Retina (tissue), 1 donor: ENCODE results near the gene CCL25.
"Not testable (repeated sequence)": the region's sequence is repeated elsewhere in the genome, so short reads cannot be mapped to it uniquely, and the experiment has no call there.

Experiments
- DNase-seq: peaks from one replicate; pipeline ENCODE4 v3.0.0-alpha.2; 2016

CCL25 gene

GRCh38 chr19:8087876-8088275, 35.3 kb downstream of the CCL25 start:
- DNase-seq, result no peak

DNA sequence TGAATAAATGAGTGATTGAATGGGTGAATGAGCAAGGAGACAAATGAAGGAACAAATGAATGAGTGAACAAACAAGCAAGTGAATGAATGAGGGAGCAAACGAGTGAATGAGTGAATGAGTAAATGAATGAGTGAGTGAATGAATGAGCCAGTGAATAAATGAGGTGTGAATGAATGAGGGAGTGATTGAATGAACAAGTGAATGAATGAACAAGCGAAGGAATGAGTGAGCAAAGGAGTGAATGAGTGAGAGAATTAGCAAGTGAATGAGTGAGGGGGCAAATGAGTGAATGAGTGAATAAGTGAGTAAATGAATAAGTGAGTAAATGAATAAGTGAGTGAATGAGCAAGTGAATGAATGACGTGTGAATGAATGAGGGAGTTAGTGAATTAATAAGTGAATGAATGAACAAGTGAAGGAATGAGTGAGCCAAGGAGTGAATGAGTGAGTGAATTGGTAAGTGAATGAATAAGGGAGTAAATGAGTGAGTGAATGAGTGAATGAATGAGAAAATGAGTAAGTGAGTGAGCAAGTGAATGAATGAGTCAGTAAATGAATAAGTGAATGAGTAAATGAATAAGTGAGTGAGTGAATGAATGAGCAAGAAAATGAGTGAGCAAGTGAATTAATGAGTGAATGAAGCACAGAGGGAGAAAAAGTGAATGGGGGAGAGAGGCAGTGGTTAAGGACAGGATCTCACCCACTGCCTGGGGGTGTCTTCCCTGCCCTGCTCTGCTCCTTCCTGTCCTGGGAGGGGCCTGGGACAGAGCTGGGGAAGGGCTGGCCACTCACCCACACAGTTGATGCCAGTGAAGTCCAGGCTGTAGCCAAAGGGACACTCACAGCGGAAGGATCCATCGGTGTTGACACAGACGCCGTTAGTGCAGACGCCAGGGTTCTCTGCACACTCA, 36.4 kb downstream of the CCL25 start:
- DNase-seq, result no peak

- no peak for DNase-seq
These were observed 37.4 kb downstream of the CCL25 start for GRCh38 chr19:8089664-8090601.

- no peak for DNase-seq
These were observed 38.4 kb downstream of the CCL25 start for GRCh38 chr19:8090950-8091349.

DNA sequence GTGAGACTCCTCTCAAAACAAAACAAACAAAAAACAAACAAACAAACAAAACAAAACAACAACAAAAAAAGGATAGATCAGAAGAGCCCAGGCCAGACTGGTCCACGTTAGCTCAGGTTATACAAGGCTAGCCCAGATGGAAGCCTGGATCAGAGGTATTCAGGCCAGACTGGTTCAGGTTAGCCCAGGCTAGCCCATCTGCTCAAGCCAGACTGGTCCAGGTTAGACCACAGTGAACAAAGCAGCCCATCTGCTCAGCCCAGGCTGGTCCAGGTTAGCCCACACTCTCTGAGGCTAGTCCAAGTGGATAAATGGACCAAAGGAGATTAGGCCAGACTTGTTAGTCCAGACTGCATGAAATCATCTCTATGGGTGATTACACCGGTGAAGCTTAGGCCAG, 41.2 kb downstream of the CCL25 start:
- no peak for DNase-seq

DNA sequence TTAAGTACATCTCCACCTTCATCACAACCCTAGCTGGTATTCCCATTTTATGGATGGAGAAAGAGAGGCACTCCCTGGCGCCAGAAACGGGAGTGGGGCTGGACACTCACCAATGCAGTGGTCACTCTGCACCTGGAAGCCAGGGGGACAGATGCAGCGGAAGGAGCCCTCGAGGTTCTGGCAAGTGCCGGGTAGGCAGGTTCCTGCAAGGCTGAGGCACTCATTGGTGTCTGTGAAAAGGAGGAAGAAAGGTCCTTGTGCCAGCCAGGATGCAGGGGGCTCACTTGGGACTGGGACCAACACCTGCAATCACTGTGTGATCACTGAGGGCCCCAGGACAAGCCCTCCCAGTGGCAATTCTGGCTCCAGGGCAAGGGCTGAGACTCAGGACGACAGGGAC, 41.8 kb downstream of the CCL25 start:
- no peak for DNase-seq

- no peak for DNase-seq
These were observed 42.9 kb downstream of the CCL25 start for GRCh38 chr19:8095354-8095886.

GRCh38 chr19:8096071-8096470, 43.5 kb downstream of the CCL25 start:
- DNase-seq, result no peak

- no peak for DNase-seq
These were observed 44.6 kb downstream of the CCL25 start for GRCh38 chr19:8097198-8097597.

- no peak for DNase-seq
These were observed 45.4 kb downstream of the CCL25 start for GRCh38 chr19:8097681-8098567.

DNA sequence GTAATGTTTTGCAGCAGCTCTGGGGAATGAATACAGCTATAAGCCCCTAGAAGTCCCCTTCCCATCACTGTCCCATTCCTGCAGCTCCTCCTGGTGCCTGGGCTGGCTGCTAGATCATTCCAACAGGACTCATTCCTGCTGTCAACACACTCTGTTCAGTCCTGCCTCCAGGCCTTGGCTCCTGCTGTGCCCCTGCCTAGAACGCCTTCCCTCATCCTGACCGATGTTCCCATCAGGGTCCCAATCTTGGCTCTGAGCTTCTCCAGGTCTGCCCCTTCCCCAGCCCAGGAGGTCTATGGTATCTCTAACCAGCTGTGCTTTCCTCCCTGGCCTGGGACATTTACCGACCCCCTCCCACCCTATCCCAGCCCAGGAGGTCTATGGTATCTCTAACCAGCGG, 48.8 kb downstream of the CCL25 start:
- DNase-seq, result no peak

DNA sequence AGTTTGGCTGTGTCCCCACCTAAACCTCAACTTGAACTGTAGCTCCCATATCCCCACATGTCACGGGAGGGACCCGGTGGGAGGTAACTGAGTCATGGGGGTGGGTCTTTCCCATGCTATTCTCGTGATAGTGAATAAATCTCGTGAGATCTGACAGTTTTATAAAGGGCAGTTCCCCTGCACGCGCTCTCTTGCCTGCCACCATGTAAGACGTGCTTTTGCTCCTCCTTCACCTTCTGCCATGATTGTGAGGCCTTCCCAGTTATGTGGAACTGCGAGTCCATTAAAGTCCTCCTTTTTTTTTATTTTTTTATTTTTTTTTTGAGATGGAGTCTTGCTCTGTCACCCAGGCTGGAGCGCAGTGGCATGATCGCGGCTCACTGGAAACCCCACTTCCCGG, 49.4 kb downstream of the CCL25 start:
- not testable (repeated sequence) for DNase-seq

DNA sequence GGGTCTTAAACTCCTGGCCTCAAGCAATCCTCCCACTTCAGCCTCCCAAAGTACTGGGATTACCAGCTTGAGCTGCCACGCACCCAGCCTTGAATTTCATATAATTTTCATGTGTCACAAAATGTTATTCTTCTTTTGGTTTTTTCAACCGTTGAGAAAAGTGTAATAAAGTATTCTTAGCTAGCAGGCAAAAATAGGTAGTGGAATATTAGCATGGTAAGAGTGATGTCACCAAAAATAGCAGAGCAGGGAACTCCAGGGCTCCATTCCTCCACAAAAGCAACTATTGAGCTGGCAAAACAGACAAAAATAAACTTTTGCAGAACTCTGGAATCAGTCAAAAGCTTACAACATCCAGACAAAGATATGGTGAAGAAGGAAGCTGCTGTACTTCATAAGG, 52.9 kb downstream of the CCL25 start:
- DNase-seq, result no peak

- no peak for DNase-seq
These were observed 54.8 kb downstream of the CCL25 start for GRCh38 chr19:8107301-8107903.

- DNase-seq, result no peak
These were observed 56.2 kb downstream of the CCL25 start for GRCh38 chr19:8108560-8109445.

- DNase-seq, result no peak
These were observed 56.9 kb downstream of the CCL25 start for GRCh38 chr19:8109455-8109854.

GRCh38 chr19:8109890-8110662, 57.5 kb downstream of the CCL25 start:
- no peak for DNase-seq

GRCh38 chr19:8110931-8111330, 58.4 kb downstream of the CCL25 start:
- no peak for DNase-seq

DNA sequence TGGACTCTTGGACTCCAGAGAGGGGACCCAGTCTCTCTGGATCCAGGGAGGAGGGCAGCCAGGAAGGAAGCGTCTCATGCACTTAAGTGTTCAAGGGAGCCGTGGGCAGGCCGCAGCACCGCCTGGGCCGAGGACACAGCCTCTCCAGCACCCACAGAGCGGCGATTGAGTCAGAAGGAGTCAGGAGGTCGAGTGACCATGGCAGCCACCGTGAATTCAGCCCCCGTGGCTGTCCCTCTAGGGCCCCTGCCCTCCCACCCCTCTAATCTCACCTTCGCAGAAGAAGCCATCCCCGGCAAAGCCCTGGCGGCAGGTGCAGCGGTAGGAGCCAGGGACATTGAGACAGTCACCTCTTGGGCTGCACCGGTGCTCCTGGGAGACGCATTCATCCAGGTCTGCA, 58.8 kb downstream of the CCL25 start:
- DNase-seq, result no peak
